Stomach (tissue), 9 donors: ENCODE measurements around the gene TTLL11. TPM values are rescaled to one million over a fixed set of nuclear protein-coding genes. Genes with fewer than 3 reads are reported as not detected.

Source experiments
- DNase-seq, 2 donors: peaks; one replicate each; pipeline versions ENCODE4 v3.0.0 to v3.0.0-alpha.2; 2013 to 2019
- H3K27ac ChIP-seq, 5 donors: fragments of 200-600 bp in 4 of 5; sonication (generic) in 4 of 5; one replicate each; pipeline ENCODE4 v1.5.1; 2013 to 2019; ENCODE audit warnings: mild to moderate bottlenecking in 1 of 5, moderate library complexity in 1 of 5
- H3K27me3 ChIP-seq, 3 donors: fragments of 200-600 bp; sonication (generic); one replicate each; pipeline ENCODE4 v1.5.1; 2017 to 2019; ENCODE audit warnings: mixed run types in 1 of 3
- H3K36me3 ChIP-seq, 4 donors: fragments of 200-600 bp; sonication (generic); 1 replicate in 3 of 4; 2 replicates in 1 of 4; pipeline ENCODE4 v1.5.1; 2016 to 2019
- H3K4me1 ChIP-seq, 4 donors: fragments of 200-600 bp; sonication (generic); one replicate each; pipeline ENCODE4 v1.5.1; 2016 to 2019
- H3K4me3 ChIP-seq, 4 donors: fragments of 200-600 bp; sonication (generic) in 3 of 4; one replicate each; pipeline ENCODE4 v1.5.1; 2016 to 2019; ENCODE audit warnings: mild to moderate bottlenecking in 1 of 4
- H3K9me3 ChIP-seq, 4 donors: fragments of 200-600 bp; sonication (generic); one replicate each; pipeline ENCODE4 v1.5.1; 2016 to 2019
- CTCF ChIP-seq, 7 experiments: fragments of 450-650 bp in 4 of 7; fragments of 200-600 bp in 3 of 7; sonication (generic) in 3 of 7; IDR thresholded peaks; one replicate each; pipeline ENCODE4 v1.5.1; 2016 to 2019; ENCODE audit warnings: antibody characterized with exemption in 7 of 7, control low read depth in 2 of 7, mild to moderate bottlenecking in 1 of 7
- EP300 ChIP-seq: sonication (generic); formaldehyde crosslinking; IDR thresholded peaks from one replicate; pipeline ENCODE4 v1.6.1; 2017; ENCODE audit warnings: antibody characterized with exemption
- POLR2A ChIP-seq, 4 donors: fragments of 450-650 bp; IDR thresholded peaks; one replicate each; pipeline ENCODE4 v1.6.1; 2016; ENCODE audit warnings: antibody characterized with exemption in 4 of 4, control low read depth in 2 of 4, mild to moderate bottlenecking in 1 of 4, moderate library complexity in 1 of 4
- POLR2AphosphoS5 ChIP-seq, 3 donors: sonication (generic); formaldehyde crosslinking; IDR thresholded peaks; one replicate each; pipeline ENCODE4 v1.6.1; 2016; ENCODE audit warnings: antibody characterized with exemption in 3 of 3
- WGBS, 5 donors: extraction: QIAGEN DNeasy Blood & Tissue Kit in 3 of 5; methylation state at CpG; one replicate each; pipeline versions ENCODE4 v1.1.5 to v1.1.7; 2013 to 2018; 5-methylcytosine and 5-hydroxymethylcytosine counted together
- intact Hi-C: fragments of 100-400 bp; cut with DNase I; formaldehyde crosslinking; loops from one replicate; pipeline ENCODE4 v1.15.1; 2023; ENCODE audit warnings: low total_unique reads
- polyA plus RNA-seq, 3 donors: library from polyadenylated mRNA; stranded (reverse); fragments of 200-250 nt; gene quantifications; one replicate each; pipeline ENCODE4 v1.2.3, GENCODE V29; 2013
- total RNA-seq, 5 donors: library from RNA; depleted of rRNA; stranded (reverse); fragments of >200 nt; gene quantifications; one replicate each; pipeline versions ENCODE4 v1.1.0 to v1.2.3, GENCODE V29; 2014 to 2016
- donor health status: healthy with polysubstance abuse.
- donor health status: Bipolar disorder and iron deficiency.
- donor health status: healthy.

Gene TTLL11
- total and polyA plus RNA-seq, 8 donors, result 3.6 to 18.2 (median 9.4) TPM

DNA sequence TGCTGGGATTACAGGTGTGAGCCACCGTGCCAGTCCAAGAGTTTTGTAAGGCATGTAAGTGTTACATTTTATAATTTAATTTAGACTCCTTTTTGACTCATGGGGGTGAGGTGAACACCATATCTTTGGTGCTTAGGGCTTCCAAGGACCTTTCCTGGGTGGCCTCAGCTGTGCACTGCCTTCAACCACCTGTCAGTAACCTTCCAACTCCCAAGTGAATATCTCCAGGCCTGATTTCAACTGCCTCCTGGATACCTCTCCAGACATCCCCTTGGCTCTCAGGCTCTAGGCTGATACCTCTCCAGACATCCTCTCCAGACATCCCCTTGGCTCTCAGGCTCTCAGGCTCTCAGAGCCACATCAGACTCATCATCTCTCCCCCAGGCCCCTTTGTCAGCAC lies 30.9 kb upstream of the TTLL11 start:
- TF ChIP-seq POLR2A (IDR thresholded peaks at IDR 0.05) (no peak), POLR2AphosphoS5 (IDR thresholded peaks at IDR 0.05) (no peak), CTCF (IDR thresholded peaks at IDR 0.05) (no peak), EP300 (no peak)
- no peaks in the 10 kb centered on the region for H3K36me3 ChIP-seq
- H3K4me1 ChIP-seq, result peaks cover 15 to 26% (median 19%) of the 10 kb centered on the region in 4 donors
- 80 to 87% (median 83%) methylated on average over 1 of the region's 1 CpG for WGBS, 5 donors
- intact Hi-C loops, result loop anchor here (2.0 to 10.0 kb wide), 3 partner anchors 141 to 321 kb away; partner anchors contain the start of genes MRRF and RBM18
- H3K27me3 ChIP-seq, result peaks cover 0 to 36% (median 20%) of the 10 kb centered on the region in 3 donors
- no peak overlapping the region for H3K4me3 ChIP-seq
- no peaks in the 10 kb centered on the region for H3K9me3 ChIP-seq
- no peak for DNase-seq
- no peak overlapping the region for H3K27ac ChIP-seq

DNA sequence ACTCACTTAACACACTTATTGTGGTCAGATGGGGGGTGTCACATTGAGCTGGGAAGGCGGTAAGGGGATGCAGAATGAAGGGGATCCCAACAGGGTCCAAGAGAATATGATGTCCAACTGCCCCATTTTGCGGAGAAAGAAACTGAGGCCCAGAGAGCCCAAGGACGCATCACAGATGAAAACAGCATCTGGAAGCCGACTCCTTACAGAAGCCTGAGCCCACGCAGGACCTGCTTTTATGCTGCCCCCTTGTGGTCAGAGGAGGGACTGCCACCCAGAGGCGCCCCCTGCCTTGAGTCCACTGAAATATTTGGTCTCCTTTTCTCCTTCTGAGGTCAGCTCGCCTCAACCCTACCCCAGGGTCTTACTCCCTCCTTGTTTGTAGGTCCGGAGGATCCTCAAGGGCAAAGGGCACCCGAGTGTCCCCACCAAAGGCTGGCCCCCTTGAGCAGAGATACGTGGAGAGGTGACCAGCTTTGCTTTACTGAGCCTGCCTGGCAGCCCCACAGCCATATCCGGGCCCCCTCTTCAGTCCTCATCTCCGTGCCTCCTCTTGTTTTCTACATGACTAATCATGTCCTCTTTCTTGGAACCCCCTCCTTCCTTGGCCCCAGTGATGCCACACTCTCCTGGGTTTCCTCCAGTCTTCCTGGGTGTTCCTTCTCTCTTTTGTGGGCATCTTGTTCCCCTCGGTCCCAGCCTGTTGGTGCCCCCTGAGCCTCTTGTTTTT lies 30.0 kb upstream of the TTLL11 start:
- Histone ChIP-seq H3K4me3 (no peak overlapping the region), H3K4me1 (peaks cover 15 to 26% (median 19%) of the 10 kb centered on the region in 4 donors), H3K27me3 (peaks cover 0 to 29% (median 20%) of the 10 kb centered on the region in 3 donors), H3K27ac (no peak overlapping the region), H3K9me3 (no peaks in the 10 kb centered on the region), H3K36me3 (no peaks in the 10 kb centered on the region)
- WGBS, 5 donors, result 23 to 29% (median 26%) methylated on average over 13 of the region's 13 CpGs
- peak; percentile 76 to 86 for DNase-seq
- intact Hi-C loops, result loop anchor here (10.0 kb wide), 2 partner anchors 142 to 322 kb away; partner anchors contain the start of genes MRRF and RBM18
- TF ChIP-seq CTCF (IDR thresholded peaks at IDR 0.05), result peak in 6 of 7 experiments; percentile 75 to 97 (median 95)
- TF ChIP-seq EP300, result no peak

- Histone ChIP-seq H3K27ac (no peak overlapping the region), H3K27me3 (peaks cover 0 to 23% (median 20%) of the 10 kb centered on the region in 3 donors), H3K4me3 (no peak overlapping the region), H3K4me1 (peaks cover 15 to 26% (median 19%) of the 10 kb centered on the region in 4 donors), H3K36me3 (no peaks in the 10 kb centered on the region), H3K9me3 (no peaks in the 10 kb centered on the region)
- 50 to 69% (median 63%) methylated on average over 5 to 6 of the region's 6 CpGs for whole genome bisulfite sequencing, 5 donors
- DNase-seq, result no peak
- intact Hi-C loops, result loop anchor here (10.0 kb wide), 2 partner anchors 142 to 322 kb away; partner anchors contain the start of genes MRRF and RBM18
- TF ChIP-seq POLR2AphosphoS5 (IDR thresholded peaks at IDR 0.05) (no peak), EP300 (no peak), CTCF (IDR thresholded peaks at IDR 0.05) (no peak), POLR2A (IDR thresholded peaks at IDR 0.05) (no peak)
Observed at GRCh38 chr9:122122468-122122867, 29.4 kb upstream of the TTLL11 start.

GRCh38 chr9:122121931-122122330 lies 28.8 kb upstream of the TTLL11 start:
- no peak overlapping the region for H3K27ac ChIP-seq
- peaks cover 13 to 21% (median 17%) of the 10 kb centered on the region in 4 donors for H3K4me1 ChIP-seq
- WGBS, 5 donors, result 92 to 94% (median 93%) methylated on average over 6 of the region's 6 CpGs
- no peaks in the 10 kb centered on the region for H3K9me3 ChIP-seq
- intact Hi-C loops, result loop anchor here (10.0 kb wide), 2 partner anchors 143 to 323 kb away; partner anchors contain the start of genes MRRF and RBM18
- no peaks in the 10 kb centered on the region for H3K36me3 ChIP-seq
- peaks cover 0 to 20% (median 15%) of the 10 kb centered on the region in 3 donors for H3K27me3 ChIP-seq
- H3K4me3 ChIP-seq, result no peak overlapping the region
- TF ChIP-seq CTCF (IDR thresholded peaks at IDR 0.05), result no peak
- no peak for TF ChIP-seq EP300
- TF ChIP-seq POLR2A (IDR thresholded peaks at IDR 0.05), result no peak
- TF ChIP-seq POLR2AphosphoS5 (IDR thresholded peaks at IDR 0.05), result no peak
- DNase-seq, result no peak
